Neural progenitor cell (in vitro differentiated cells): ENCODE results near the gene RMDN2.

Source experiments
- EZH2 ChIP-seq: fragments of 200-600 bp; sonication (generic); IDR thresholded peaks from 2 replicates; pipeline ENCODE4 v1.6.1; 2017; ENCODE audit warnings: antibody characterized with exemption, mild to moderate bottlenecking, moderate library complexity
- EZH2phosphoT487 ChIP-seq: fragments of 200-600 bp; sonication (generic); IDR thresholded peaks from 2 replicates; pipeline ENCODE4 v1.6.1; 2017; ENCODE audit warnings: antibody characterized with exemption
- TF ChIP-seq, protein P1 (sequence below): fragments of 200-600 bp; sonication (generic); IDR thresholded peaks from 2 replicates; pipeline ENCODE4 v1.5.1; 2017; ENCODE audit warnings: antibody characterized with exemption, mild to moderate bottlenecking

DNA sequence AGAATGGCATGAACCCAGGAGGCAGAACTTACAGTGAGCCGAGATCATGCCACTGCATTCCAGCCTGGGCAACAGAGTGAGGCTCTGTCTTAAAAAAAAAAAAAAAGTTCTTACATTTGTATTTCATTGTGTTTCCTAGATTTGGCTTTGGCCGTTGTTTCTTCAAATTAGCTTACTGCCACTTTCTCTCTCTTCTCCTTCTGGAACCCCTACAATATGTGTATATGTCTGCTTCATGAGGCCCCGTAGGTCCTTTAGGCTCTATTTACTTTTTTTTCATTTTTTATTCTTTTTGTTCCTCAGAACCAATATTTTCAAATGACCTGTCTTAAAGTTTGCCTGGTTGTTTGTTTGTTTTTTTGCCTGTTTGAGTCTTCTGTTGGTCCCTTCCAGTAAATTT is 41.2 kb downstream of the RMDN2 start:
- TF ChIP-seq, protein P1, sequence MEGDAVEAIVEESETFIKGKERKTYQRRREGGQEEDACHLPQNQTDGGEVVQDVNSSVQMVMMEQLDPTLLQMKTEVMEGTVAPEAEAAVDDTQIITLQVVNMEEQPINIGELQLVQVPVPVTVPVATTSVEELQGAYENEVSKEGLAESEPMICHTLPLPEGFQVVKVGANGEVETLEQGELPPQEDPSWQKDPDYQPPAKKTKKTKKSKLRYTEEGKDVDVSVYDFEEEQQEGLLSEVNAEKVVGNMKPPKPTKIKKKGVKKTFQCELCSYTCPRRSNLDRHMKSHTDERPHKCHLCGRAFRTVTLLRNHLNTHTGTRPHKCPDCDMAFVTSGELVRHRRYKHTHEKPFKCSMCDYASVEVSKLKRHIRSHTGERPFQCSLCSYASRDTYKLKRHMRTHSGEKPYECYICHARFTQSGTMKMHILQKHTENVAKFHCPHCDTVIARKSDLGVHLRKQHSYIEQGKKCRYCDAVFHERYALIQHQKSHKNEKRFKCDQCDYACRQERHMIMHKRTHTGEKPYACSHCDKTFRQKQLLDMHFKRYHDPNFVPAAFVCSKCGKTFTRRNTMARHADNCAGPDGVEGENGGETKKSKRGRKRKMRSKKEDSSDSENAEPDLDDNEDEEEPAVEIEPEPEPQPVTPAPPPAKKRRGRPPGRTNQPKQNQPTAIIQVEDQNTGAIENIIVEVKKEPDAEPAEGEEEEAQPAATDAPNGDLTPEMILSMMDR: no peak
- TF ChIP-seq EZH2 (no peak), EZH2phosphoT487 (no peak)
